Measurements from ENCODE around the gene NCCRP1.
A peak's percentile ranks its signal among the peaks of the same experiment; 100 is the strongest.

Gene NCCRP1

GRCh38 chr19:39166571-39167391, 30.0 kb upstream of the NCCRP1 start:
- TF ChIP-seq CTCF (conservative IDR thresholded peaks at IDR 0.05) = no peak
- H3K27ac ChIP-seq = peak overlapping the region; percentile 99

- TF ChIP-seq CTCF (conservative IDR thresholded peaks at IDR 0.05) = no peak
- H3K27ac ChIP-seq = peak overlapping the region; percentile 99
Observed at GRCh38 chr19:39167461-39168257, 29.1 kb upstream of the NCCRP1 start.

GRCh38 chr19:39168258-39169142, 28.3 kb upstream of the NCCRP1 start:
- TF ChIP-seq CTCF (conservative IDR thresholded peaks at IDR 0.05) = no peak
- H3K27ac ChIP-seq = peak overlapping the region; percentile 99

GRCh38 chr19:39169143-39169810, 27.5 kb upstream of the NCCRP1 start:
- TF ChIP-seq CTCF (conservative IDR thresholded peaks at IDR 0.05) = no peak
- H3K27ac ChIP-seq = peak overlapping the region; percentile 99; the same call in 1 of the 2 replicates

GRCh38 chr19:39170386-39171231, 26.2 kb upstream of the NCCRP1 start:
- peak overlapping the region; percentile 27; the same call in 1 of the 2 replicates for H3K27ac ChIP-seq
- no peak for TF ChIP-seq CTCF (conservative IDR thresholded peaks at IDR 0.05)

Measured in VCaP (cell line).